Fibroblast of upper back skin (primary cell): ENCODE data around the gene CMTR2.

Experiments
- DNase-seq: peaks from one replicate; pipeline ENCODE4 v3.0.0-alpha.2; 2013

CMTR2 gene

DNA sequence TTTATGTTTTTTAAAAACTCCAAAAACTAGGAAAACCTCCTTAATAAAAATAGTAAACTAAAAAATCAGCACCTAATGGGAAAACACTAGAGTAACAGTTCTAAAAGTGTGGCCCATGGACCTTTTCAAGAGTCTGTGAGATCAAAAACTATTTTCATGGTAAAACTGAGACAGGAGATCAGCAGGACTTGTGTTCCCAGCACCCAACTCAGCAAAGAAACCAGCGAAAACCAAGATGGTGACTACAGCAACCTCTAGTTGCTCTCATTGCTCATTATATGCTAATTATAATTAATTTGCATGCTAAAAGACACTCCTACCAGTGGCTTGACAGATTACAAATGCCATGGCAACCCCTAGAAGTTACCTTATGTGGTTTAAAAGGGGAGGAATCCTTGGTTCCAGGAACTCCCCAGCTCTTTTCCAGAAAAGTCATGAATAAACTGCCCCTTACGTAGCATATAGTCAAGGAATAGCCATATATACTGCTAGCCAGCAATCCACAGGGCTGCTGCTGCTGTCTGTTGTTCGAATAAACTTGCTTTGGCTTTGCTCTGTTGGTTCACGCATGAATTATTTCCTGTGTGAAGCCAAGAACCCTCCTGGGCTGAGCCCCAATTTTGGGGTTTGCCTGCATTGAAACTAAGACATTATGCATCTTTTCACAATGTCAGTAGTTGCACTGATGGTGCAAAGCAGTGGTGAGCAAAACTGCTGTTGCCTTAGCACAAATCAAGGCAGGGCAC is 12.4 kb downstream of the CMTR2 start:
- DNase-seq = no peak

DNA sequence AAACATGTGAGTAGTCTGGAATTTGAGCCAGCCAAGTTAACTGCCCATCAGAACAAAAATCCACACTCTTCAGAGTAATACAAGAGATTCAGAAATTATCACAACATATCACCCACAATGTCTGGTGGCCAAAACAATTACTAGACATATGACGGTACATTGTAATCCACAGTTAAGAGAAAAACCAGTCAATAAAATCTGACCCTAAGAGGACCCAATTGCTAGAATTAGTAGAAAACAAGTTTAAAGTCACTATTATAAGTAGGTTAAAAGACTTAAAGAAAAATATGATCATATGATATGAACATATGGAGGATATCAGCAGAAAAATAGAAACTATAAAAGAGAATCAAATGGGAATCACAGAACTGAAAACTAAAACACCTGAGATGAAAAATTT is 15.8 kb downstream of the CMTR2 start:
- no peak for DNase-seq

DNA sequence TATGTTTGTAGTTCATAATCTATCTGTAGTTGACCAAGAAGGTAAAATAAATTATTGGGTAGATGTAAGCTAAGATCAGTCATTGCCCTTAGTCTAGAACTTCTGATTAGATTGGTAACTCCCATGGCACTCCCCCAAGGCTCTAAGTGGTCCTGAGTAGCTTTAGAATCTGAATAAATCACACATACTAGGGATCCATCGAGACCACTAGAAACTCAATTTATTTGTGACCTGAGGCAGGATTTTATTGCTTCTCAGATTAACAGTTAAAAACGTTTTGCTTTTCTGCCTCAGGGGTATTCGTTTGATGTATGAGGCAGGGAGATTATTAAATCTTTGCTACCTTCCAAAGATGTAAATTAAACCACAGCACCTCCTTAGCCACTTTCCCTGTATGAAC is 24.9 kb downstream of the CMTR2 start:
- DNase-seq = no peak

DNA sequence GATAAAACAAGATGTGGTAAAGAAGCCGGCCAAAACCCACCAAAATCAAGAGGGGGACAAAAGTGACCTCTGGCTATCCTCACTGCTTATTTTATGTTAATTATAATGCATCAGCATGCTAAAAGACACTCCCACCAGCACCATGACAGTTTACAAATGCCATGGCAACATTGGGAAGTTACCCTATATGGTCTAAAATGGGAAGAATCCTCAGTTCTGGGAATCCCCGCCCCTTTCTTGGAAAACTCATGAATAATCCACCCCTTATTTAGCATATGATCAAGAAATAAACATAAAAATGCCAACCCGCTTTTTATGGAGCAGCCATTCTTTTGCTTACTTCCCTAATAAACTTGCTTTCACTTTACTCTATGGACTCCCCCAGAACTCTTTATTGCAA is 25.6 kb downstream of the CMTR2 start:
- DNase-seq = no peak

DNA sequence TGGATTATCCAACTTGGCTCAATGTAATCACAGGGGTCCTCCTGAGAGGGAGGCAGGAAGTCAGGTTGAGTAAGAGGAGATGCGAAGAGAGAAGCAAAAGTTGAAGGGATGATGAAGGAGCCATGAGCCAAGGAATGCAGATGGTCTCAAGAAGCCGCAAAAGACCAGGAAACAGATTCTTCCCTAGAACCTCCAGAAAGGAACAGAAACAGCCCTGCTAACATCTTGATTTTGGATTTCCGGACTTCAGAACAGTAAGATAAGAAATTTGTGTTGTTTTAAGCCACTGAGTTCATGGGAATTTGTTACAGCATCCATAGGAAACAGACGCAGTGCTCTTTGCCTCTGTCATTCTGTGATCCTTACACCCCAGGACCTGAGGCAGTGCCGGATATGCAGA is 26.8 kb downstream of the CMTR2 start:
- no peak for DNase-seq

DNA sequence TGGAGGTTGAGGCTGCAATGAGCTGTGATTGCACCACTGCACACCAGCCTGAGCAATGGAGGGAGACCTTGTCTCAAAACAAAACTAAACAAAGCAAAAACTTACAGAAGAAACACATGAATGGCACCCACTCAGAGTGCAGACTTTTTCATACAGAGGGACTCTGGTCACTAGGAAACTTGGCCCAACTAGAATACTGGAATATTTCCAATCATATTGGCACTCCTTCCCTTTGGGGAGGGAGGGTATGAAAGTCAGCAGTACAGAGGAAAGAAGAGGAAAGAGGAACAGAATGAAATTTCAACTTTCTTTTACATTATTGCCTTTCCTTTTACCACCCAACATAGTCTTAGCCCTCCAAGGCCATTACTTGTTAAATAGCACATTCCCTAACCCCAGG is 28.2 kb downstream of the CMTR2 start:
- DNase-seq = no peak

DNA sequence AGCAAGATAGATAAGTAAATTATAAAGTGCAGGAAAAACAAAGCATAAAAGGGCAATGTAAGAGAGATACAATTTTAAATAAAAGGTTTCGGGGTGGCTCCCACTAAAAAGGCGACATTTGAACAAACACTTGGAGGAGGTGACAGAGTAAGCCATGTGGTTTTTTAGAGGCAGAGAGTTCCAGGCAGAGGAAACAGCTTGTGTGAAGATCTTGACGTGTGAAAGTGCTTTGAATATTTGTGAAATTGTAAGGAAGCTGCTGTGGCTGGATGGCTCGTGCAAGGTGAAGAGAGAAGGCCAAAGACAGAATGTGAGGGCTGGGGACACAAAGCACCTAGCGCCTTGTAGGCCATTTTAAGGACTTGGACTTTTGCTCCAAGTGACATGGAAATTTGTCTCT is 30.1 kb downstream of the CMTR2 start:
- DNase-seq = no peak

DNA sequence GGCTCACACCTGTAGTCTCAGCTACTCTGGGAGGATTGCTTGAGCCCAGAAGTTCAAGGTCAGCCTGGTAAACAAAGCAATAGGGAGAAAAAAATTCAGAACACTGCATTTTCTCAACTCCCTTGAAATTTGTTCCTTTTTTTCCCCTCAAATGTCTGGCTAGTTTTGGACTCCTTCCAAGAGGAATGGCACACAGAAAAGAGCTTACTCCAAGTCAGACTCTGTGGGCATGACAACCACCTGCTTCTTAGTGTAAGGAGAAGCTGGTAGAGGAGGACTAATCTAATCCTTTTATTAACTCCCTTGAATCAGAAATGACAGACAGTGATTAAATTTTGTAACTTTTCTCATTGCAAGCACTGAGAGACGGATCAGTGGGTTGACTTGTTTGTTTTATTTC is 30.8 kb downstream of the CMTR2 start:
- no peak for DNase-seq

DNA sequence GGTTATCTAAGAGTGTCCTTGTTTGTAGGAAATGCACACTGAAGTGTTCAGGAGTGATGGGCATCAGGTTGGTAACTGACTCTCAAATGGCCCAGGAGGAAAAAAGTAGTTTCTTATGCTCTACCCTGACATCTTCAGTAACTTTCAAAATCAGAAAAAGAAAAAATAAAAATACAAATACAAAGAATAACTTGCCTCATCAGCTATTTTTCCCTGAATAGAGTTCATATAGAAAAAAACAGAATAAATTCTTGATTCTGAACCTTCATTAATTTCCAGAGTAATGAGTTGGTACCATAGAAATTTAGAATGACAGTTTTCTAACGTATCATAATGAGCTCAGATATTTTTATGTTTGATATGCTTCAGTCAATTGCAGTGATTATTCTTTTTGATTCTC is 31.4 kb downstream of the CMTR2 start:
- no peak for DNase-seq

DNA sequence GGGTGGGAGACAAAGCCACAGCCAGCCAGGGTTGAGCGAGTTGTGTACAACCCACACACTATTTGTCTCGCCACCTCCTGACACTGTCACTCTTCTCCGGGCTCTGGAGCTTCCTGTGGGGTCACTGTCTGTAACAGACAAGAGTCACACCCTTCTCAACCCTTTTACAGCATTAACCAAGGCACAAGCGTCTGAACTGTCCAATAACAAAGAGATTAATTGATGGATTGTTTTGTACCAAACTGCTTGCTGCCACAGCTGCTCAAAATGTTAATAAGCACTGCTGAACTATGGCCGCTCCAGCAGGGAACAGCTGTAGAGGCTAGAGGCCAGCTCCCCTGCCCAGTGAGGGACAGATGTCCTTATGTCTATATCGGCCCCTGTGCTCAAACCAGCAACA is 33.5 kb downstream of the CMTR2 start:
- DNase-seq = no peak

DNA sequence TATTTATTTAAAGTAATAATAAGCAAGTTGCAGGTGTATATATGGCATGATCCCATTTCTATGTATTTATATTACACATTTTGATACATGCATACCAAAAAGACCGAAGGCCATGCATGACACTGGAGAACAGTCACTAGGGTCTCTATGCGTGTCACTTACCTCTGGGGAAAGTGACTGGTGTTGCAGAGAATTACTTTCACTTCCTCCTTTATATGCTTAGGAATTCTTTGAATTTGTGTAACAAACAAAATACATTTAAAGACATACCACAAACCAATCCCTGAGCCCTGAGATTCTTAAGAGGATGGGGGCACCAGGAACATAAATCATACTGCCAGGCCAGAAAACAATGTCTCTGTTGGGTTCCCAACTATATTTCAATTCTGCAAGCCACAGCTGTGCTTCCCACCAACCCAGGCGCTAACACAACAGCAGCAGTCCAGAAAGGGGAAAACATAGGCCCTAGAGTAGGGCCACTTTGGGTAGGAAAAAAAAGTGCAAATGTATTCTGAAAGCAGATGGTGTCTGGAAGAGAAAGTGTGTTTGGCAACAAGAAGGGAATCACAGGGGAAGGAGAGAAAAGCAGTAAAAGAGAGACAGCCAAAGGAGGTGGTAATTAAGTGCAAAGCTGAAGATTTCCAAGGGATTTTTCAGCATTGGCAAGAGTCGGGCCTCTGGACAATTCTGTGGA is 34.2 kb downstream of the CMTR2 start:
- DNase-seq = no peak

DNA sequence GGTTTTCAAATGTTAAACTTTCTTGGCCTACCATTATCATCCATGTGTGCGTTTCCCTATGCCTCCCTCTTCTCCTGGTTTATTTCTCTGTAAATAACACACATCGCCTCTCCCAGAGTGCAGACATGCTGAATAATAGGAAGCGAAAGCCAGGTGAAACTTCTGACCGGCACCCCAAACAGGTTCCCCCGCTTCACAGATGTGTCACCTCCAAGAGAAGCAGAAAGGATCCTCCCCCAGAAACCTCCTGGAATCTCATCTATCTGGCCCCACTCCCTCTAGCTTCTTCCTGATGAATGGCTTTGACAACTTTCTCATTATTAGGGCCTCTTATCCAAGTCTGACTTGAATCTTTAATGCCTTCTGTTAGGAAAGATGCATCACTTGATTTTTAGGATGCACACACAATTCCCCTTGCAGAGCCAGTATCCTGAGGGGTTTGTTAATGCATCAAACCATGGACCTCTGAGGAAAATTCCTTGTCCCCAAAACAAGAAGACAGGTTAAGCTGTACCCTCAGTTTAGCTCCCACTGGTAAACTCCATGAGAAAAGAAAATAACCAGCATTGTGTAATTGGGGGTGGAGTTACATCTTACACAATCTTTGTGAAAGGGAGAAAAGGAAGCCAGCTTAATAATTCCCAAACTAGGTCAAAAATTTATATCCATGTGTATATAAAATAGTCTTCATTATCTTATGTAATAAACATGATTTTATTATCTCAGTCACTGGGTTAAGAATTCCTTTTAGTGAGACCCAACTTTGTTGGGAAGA is 38.6 kb downstream of the CMTR2 start:
- no peak for DNase-seq

DNA sequence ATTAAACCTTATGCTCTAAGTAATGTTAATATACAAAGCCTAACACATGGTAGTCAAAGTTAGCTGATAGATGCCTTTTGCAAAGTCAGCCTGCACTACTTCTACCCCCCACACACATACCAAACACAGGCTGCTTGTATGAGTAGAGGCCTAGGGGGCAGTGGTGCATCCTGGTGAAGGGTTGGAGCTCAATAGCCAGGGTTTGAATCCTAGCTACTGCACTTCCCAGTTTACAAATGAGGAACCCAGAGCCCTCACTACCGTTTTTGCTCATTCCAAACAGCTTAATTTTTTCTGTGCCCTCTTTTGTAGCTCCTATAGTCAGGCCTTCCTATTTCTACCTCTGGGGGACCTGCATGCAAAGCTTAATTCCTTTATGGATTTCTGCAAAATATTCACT is 39.8 kb downstream of the CMTR2 start:
- DNase-seq = no peak

DNA sequence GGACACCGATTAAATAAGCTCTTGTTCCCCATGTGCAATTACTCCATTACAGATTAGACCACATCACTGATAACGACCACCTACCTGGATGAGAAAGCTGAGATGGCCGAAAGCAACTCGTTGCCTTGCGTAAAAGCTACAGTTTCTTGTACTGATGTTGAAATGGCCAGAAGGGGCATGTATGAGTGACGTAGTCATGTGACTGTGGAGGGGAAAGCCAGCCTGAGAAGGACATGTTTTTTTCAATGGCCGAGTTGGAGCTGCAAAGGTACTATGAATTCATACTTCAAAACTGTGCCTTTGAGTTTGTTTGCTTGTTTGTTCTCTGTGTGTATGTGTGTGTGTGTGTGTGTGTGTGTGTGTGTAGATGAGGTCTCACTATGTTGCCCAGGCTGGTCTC is 41.7 kb downstream of the CMTR2 start:
- DNase-seq = no peak

DNA sequence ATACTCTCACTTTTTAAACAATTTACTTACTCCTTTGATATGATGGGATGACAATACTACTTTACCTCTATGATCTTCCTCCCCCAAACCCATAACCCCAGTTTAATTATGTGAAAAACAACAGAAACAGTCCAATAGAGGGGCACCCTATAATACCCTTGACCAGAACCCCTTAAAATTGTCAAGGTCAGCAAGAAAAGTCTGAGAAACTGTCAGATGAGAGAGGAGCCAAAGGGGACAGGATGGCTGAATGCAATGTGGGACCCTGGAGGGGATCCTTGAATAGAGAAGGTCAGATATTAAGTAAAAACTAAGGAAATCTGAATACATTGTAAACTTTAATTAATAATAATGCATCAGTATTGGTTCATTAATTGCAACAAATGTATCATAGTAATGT is 42.9 kb downstream of the CMTR2 start:
- no peak for DNase-seq

DNA sequence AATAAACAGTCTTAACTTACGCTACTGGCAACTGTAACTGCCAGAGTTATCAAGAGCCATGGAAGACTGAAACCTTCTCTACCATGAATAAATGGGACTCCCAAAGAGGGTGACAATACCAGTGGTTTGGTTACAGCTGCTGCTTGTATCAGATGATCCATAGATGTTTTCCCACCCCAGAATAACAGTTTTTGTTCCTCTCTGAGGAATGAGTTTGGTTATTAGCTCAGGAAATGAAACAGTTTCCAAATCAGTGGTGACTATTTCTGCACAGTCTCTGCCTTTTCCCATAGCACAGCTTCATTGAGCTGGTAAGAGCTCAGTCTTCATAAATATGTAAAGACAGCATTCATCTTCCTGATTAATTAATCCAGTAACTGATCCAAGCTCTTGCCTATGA is 44.7 kb downstream of the CMTR2 start:
- DNase-seq = no peak

DNA sequence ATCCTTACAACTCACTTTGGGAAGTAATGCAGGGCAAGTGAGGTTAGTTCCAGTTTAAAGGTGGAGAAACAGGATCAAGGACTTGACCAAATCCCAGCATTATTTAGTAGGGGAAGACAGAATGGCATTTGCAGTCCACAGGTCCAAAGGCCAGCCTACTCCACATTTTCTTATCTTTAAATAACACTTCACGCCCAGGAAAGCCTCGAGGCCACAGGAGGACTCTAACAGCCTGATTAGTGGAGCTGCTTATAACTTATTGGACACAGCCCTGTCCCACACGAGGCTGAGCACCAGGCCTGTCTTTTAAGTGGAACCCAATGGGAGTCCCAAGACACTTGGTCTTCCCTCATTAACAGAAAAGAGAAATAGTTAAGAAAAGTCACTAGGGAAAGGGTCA is 46.6 kb downstream of the CMTR2 start:
- DNase-seq = no peak

DNA sequence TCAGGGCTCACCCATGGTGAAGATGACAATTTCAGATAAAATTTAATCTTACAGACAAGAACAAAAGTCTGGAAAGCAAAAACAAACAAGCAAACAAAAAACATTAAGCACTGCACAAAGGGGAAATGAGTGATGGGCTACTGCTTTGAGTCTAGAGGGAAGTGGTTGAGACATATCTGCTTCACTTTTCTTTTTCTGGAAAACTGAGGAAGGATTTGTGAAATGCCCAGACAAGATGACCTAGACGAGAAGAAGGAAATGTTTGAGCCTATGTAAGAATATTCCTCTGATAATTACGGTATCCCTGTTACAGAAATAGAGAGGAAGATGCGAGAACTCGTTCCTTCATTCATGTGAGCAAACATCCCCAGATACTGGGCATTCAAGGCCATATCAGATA is 47.2 kb downstream of the CMTR2 start:
- DNase-seq = no peak
